GM20431 (cell line): ENCODE results near the gene PCID2.

Experiments
- in situ Hi-C: fragments of 300-500 bp; cut with MseI, MboI; formaldehyde crosslinking; loops from one replicate; pipeline ENCODE4 v1.15.0; 2020; ENCODE audit warnings: low sequenced_read_pairs; ENCODE audit not compliant: unreplicated experiment

The PCID2 gene

DNA sequence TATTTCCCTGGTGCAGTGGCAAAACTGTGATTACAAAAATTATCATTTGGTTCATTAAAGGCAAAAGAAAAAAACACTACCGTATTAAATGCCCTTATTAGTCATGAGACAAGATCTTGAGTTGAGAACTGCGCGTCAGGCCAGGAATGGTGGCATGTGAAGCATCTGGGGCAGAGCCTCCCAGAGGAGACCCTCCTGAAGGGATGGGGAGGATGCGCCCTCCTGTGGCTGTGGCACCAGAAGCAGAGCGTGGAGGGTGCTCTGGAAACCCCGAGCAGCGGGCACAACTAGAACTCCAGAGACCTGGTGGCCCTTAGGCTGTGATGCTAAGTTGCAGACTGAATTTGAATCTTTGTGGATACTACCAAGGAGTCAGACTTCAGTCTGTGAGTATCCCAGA is 12.4 kb upstream of the PCID2 start:
- in situ Hi-C loops, result no loop called here

DNA sequence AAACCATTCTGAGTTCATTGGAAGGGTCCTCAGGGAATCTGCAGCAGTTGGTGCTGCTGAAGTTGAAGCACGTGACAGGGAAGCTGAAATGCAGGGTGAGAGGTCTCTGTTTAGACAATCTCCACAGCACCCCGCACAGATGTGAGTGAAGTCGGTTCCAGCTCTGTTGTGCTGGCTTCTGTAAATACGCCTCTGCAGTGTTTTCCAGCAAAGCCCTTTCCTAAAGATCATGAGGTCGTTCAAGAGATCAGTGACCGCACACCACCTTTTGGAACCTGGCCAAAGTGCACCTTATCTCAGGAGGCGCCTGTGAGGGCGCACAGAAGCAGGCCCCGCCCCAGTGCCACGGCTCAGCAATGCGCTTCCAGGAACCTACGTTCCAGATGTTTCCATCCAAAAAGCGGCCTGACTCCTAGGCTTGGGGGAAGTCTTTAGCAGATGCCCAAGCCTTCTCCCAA is 11.7 kb upstream of the PCID2 start:
- in situ Hi-C loops, result no loop called here

DNA sequence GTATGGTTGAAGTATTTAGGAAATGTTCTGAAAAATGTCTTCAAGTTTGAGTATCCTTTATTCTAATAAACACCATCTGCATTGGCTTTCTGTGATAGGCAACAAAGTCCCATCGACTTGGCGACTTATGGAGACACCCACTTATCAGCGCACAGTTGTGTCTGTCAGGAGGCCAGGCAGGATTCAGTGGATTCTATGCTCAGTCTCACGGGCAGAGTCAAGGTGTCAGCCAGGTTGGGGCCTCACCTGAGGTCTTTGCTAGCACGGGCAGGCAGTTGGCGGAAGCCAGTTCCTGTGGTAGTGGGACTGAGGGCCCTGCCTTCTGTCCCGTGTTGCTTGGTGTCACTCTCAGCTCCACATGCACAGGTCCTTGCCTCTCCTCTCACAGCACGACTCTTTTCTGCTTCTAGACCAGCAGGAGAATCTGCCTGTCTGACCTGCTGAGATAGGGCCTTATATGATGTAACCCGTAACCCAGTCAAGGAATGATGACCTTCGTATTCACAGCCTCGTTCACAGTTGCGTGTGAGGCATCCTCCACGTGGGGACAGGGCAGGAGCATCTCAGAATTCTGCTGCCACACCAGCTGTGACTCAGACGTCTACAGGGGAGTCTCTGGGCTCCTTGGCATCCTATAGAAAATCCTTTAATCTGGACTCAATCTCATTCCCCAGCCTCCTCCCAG is 10.9 kb upstream of the PCID2 start:
- in situ Hi-C loops, result no loop called here

DNA sequence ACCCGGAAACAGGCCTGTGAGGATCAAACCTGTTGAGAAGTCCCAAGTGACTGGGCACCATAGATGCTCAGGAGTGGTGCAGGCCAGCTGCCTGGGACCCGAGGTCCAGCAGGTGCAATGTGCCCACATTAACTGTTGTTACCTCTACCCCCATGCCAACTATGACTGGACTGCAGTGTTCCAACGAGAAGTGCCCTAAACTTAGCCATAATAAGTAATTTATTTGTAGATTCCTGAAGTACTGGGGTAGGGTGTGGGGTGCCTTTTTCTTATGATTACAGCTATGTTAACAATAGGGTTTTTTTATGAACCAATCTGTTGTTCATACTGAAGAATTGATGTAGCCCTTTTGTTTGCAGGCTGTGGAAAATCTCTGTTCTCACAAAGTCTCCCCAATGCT is 10.1 kb upstream of the PCID2 start:
- in situ Hi-C loops, result no loop called here

DNA sequence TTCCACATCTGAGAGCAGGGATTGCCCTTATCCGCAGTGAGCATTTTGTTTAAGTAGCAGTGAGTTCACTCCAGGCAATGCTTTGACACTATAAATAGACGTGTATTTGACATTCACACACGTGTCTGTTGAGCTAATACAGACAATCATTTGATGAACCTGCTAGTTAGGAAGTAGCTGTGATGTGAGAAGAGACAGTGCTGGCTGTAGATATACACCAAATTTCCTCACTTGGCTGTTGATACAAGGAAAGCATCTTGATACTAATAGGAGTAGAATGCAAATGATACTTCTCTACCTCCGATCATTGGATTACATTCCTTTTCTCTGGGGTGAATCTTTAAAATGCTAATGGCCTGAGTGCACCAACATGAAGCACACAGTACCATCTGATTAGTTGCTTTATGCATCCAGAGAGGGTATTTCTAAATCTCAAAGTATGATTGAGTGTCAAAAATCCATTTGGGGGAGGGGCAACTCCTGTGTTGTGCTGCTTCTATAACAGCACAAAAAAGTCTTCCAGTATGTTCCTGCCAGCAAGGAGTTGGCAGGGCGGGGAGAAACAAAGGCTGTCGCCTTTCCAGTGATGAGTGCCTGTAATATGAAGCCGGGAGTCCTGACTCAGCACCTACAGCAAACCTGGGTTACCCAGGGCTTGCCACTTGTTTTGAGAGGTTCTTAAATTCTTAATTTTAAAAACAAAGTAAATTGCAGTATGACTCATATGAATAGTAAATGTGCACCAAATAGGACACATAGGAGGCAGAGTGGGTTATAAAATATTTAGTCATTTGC is 8.0 kb upstream of the PCID2 start:
- in situ Hi-C loops, result no loop called here

DNA sequence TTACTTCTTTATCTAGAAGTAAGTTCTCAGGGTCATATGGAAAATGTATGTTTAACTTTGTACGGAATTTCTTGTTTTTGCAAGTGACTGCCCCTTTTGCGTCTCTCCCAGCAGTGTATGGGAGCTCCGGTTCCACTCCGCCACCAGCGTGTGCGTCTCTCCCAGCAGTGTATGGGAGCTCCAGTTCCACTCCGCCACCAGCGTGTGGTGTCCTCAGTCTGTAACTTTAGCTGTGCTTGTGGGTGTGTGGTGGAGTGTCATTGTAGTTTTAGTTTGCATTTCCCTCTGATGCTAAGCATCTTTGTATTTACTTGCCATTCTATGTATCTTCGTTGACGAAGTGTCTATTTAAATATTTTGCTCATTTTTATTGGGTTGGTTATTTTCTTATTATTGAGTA is 3.3 kb upstream of the PCID2 start:
- in situ Hi-C loops, result no loop called here

DNA sequence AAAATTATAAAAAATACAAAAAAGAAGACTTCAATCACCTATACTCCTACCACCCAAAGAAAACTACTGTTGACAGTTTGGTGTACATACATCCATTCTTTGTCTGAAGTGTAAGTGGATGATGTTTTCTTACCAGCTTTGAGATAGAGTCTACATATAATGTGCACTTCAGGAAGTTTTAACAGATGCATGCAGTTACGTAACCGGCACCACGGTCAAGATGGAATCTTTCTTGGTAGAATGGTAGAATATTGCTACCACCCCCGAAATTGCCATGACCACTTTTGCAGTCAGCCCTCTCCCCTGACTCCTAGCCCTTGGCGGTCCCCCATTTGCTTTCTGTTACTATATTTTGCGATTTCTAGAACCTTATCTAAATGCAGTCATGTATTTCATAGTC is 2.4 kb upstream of the PCID2 start:
- in situ Hi-C loops, result no loop called here

DNA sequence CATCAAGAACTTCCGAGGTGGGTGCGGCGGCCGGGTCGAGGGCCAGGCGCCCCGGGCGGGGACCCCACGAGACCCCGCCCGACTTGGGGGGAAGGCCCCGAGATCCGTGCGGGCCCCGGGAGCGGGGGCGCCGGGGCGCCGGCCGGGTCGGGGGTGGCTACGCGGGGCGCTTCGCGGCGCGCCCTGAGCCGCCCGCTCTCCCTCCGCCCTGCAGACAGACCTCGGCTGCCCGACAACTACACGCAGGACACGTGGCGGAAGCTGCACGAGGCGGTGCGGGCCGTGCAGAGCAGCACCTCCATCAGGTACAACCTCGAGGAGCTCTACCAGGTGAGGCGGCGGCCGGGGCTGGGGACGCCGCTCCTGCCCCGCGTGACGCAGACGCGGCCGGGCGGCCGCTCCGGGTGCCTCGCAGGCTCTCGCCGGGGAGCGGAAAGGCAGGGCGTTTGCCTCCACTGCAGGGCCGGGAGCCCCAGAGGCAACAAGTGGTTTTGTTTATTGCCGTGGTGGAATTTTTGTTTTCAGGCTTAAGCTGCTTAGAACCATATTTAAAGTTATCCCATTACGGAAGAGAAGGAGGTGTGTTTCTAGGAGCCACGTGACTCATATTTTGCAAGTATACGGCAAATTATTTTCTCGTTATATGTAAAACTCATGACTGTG is 1.4 kb upstream of the PCID2 start:
- in situ Hi-C loops, result no loop called here

DNA sequence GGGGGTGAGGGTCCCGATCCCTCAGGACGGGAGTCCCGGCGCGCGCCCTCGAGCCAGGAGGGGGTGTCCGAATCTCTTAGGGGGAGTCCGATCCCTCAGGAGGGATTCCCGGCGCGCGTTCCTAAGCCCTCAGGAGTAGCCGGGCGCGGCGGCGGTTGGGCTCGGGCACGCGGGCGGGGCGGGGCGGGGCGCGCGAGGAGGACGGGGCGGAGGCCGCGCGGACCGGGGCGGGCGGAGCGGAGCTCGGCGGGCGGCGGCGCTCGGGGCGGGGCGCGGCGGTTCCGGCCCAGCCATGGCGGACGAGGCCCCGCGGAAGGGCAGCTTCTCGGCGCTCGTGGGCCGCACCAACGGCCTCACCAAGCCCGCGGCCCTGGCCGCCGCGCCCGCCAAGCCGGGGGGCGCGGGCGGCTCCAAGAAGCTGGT is 878 bp upstream of the PCID2 start, which contains the start of gene CUL4A:
TSS of gene CUL4A (plus strand) at position 278 of the 423 bp plus-strand sequence. CDS start at position 293, 15 bp downstream.
- in situ Hi-C loops, result no loop called here

DNA sequence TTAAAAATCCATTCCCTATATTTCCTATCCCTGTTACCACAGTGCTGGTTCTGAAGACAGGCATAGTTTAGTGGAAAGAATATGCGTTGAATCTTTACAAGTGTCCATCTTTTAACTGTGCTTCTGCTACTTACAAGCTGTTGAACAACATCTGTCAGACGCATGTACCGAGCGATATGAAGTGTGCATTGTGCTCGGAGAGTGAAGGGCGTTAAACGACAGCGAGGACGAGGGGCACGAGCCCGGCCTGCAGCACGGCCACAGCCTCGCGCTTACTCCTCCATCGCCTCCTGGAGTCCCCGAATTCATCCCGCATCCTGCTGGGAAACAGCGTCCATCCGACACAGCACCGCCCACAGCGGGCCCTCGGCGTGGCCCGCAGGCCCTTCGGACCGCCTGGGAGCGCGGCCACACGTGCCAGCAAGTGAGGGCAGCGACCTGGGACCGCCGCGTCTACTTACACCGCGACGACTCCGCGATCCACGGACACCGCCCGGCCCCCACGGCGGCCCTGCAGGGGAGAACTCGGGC is 514 bp downstream of the PCID2 start:
- in situ Hi-C loops, result no loop called here

DNA sequence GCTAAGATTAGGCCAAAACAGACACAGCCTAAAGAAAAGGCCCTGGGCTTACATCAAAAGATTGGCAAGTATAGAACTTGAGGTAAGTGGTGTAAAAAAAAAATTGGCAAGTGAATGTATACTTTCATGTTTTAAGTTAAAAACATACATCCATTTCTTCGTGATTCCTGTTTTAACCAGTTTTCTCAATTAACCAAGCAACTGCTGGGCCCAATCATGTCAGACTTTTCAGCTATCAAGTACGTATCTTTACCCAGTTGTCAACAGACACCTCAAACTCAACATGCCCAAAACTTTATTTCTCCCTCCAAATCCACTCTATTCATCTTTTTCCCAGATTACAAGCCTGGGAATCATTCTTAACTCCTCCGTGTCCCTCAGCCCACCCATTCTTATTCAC is 1.0 kb downstream of the PCID2 start:
- in situ Hi-C loops, result no loop called here

DNA sequence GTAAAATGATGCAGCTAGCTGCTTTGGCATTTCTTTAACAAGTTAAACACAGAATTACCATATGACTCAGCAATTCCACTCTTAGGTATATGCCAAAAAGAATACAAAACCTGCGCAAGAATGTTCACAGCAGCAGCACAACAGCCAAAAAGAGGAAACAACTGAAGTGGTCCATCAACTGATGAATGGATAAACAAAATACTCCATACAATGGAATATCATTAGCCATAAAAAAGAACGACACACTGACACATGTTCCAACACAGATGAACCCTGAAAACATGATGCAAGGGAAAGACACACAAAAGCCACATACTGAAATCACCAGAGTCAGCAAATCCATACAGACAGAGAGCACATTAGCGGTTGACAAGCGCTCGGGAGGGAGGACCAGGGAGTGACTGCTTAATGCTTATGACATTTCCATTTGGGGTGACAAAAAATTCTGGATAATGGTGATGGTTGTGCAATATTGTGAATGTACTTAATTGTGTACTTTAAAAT is 3.0 kb downstream of the PCID2 start:
- in situ Hi-C loops, result no loop called here

DNA sequence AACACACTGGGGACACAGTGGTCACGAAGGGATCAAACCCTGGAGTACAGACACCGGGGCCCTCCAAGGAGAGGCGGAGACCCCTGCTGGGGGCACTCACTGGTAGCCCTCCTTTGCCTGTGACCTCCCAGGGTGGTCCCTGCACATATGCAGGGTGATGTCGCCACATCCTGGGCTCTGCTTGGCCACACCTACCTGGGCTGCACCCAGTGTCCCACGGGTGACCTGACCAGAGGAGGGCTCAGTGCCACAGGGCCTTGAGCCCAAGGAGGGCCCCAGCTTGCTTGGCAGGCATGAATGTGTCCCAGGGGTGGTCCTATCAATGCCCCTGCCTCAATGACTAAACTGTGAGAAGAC is 4.1 kb downstream of the PCID2 start:
- in situ Hi-C loops, result no loop called here

DNA sequence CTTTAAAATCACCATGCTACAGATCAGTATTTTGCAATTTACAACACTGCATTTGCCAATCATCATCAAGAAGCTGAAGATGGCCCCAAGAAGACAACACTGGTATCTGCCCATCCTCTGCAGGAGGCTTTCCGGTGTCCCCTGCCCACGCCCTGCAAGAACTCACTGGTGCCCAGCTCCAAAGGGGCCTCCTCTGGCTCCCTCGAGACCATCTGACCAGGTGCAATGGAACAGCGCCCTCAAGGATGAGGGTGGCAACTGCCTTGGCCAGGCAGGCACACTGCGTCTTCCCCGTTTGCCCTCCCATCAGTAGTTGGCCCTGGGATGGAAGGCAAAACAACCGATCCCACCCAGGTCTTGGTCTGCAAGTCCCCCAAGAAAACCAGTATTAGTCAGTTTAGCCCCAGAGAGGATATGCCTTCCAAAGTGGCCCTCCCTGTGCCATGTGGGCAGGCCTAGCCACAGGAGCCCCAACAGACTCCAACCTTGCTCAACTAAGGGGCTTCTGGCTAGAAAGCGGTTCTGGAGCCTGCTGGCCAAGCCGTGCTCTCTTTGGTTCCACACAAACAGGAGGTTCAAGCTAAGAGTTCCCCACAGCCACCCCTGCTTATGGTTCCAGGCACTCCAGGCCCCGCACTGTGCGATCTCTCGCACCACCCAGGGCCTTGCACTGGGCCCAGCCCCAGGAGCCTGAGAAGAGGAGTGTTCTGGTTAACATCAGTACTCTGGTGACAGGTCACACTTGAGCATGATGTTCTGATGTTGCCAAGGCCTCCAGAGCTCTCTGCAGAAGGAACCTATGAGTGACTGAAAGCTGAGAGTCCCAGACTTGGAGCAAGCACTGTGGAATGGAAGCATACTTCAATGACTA is 4.7 kb downstream of the PCID2 start:
- in situ Hi-C loops, result no loop called here

DNA sequence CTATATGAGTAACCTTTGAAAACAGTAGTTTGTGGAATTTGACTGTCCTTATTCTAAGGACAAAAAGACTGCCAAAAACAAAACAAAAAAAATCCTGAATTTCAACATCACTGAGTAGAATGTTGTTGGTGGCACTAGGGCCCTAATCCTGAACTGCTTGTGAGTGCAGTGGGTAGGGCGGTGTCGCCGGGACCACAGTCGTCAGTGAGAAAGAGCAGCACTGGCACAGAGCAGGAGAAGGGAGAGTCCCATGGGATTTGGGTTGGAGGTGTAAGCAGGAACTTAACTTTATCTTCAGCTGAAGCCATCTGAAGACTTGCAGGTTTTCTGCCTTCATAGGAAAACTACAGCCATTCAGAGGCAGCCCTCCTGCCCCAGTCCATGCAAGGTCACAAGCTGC is 5.6 kb downstream of the PCID2 start:
- in situ Hi-C loops, result no loop called here

DNA sequence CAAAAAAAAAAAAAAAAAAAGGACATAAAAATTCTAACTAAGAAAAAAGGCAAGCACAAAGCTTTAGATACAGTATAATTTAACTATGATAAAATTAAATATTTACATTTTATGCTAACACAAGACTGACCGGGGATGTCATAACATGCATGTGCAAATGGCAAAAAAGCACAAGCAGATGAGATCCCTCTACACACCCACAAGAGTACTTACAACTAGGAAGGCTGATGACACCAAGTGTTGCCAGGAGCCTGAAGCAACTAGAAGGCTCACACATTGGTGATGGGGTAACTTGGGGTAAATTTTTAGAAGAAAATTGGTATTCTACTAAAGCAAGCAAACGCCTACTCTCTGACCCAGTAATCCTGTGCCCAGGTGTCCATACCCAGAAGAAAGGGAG is 6.7 kb downstream of the PCID2 start:
- in situ Hi-C loops, result no loop called here

DNA sequence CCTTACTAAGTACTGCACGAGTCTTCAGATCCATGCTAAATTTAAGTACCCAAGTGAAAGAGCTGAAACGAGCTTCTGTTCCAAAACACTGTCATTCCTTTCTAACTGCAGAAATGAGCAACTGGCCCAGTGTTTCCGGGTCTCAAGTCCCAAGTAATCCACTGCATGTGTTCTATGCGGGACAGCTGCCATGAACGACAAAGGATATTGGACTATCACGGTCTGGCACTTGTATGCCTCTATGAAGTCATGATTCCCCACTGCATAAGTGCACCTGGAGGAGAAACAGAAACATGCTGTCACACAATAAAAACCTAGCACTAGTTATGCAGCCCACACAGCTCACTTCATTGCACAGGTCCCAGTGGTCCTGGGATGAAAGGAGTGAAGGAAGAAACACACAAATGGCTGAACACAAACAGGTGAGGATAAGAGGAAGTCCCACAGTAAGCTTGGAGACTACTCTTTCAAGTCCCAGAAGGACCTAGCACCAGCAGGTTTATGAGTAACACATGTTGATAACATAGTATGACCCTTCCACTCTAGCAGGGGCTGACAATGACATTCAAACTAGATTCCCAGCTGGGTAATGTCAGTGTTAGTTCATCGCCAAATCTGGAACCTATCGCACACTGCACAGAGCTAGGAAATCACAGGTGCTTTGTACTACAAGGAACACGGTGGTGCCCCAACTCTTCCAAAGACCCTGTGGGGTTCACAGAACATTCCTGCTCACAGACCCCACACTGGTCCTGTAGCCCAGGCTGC is 11.3 kb downstream of the PCID2 start:
- in situ Hi-C loops, result no loop called here

DNA sequence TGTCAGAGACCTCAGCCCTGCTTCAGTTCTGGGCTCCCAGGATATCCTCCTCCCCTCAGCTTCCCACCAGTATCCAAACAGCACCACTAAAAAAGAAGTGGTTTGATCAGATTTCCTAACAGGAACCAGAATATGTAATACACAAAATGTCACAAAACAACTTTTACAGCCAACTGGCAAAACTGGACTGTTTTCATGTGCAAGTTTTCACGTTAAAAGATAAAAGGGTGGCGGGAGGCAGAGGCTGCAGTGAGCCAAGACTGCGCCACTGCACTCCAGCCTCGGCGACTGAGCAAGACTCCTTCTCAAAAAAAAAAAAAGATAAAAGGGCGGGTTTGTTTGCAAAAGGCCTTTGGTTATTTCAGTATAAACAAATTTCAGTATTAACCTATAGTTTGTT is 13.1 kb downstream of the PCID2 start:
- in situ Hi-C loops, result no loop called here

DNA sequence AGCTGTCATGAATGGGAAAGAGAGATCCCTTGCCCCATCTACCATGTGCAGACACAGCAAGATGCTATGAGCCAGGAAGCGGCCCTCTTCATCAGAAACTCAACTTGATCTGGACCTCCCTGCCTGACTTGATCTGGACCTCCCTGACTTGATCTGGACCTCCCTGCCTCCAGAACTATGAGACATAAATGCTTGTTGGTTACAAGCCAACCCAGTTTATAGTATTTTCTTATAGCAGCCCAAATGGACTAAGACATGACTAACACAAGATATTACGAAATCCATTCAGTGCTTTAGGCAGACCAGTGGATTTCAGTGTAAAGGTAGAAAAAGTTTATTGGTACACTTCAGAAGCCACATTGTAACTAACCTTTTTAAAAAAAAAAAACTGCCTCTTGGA is 15.6 kb downstream of the PCID2 start:
- in situ Hi-C loops, result no loop called here
